Superior temporal gyrus (tissue), 1 donor: Measurements from ENCODE around the gene TRAK2.
"Not testable (repeated sequence)": the region's sequence is repeated elsewhere in the genome, so short reads cannot be mapped to it uniquely, and the experiment has no call there.

Experiments
- DNase-seq: peaks from one replicate; pipeline ENCODE4 v3.0.0-alpha.2; 2016; ENCODE audit errors: extremely low spot score

Gene TRAK2

GRCh38 chr2:201448701-201449100 lies 2.6 kb downstream of the TRAK2 start:
- no peak for DNase-seq

GRCh38 chr2:201448061-201448460 lies 3.2 kb downstream of the TRAK2 start:
- DNase-seq: no peak

- no peak for DNase-seq
Observed at GRCh38 chr2:201447086-201447485, 4.2 kb downstream of the TRAK2 start.

- DNase-seq: no peak
Observed at GRCh38 chr2:201444746-201445465, 6.4 kb downstream of the TRAK2 start.

GRCh38 chr2:201441409-201441808 lies 9.8 kb downstream of the TRAK2 start:
- no peak for DNase-seq

- no peak for DNase-seq
Observed at GRCh38 chr2:201440182-201440581, 11.1 kb downstream of the TRAK2 start.

GRCh38 chr2:201439336-201439922 lies 11.8 kb downstream of the TRAK2 start:
- DNase-seq: not testable (repeated sequence)

- DNase-seq: no peak
Observed at GRCh38 chr2:201436141-201436540, 15.1 kb downstream of the TRAK2 start.

GRCh38 chr2:201433394-201433995 lies 17.8 kb downstream of the TRAK2 start:
- no peak for DNase-seq

- no peak for DNase-seq
Observed at GRCh38 chr2:201432621-201433393, 18.5 kb downstream of the TRAK2 start.

- DNase-seq: no peak
Observed at GRCh38 chr2:201432038-201432620, 19.1 kb downstream of the TRAK2 start.

- no peak for DNase-seq
Observed at GRCh38 chr2:201430839-201431238, 20.4 kb downstream of the TRAK2 start.

- not testable (repeated sequence) for DNase-seq
Observed at GRCh38 chr2:201430322-201430721, 20.9 kb downstream of the TRAK2 start.

- DNase-seq: not testable (repeated sequence)
Observed at GRCh38 chr2:201429835-201430234, 21.4 kb downstream of the TRAK2 start.

- DNase-seq: not testable (repeated sequence)
Observed at GRCh38 chr2:201428366-201428765, 22.9 kb downstream of the TRAK2 start.

- no peak for DNase-seq
Observed at GRCh38 chr2:201425952-201426351, 25.3 kb downstream of the TRAK2 start.

GRCh38 chr2:201420442-201421113 lies 30.7 kb downstream of the TRAK2 start:
- peak; percentile 25 for DNase-seq

GRCh38 chr2:201419986-201420385 lies 31.3 kb downstream of the TRAK2 start:
- DNase-seq: no peak

GRCh38 chr2:201419057-201419635 lies 32.1 kb downstream of the TRAK2 start:
- no peak for DNase-seq

GRCh38 chr2:201415149-201415548 lies 36.1 kb downstream of the TRAK2 start:
- DNase-seq: no peak
